ENCODE measurements around the gene LALBA.

The LALBA gene

DNA sequence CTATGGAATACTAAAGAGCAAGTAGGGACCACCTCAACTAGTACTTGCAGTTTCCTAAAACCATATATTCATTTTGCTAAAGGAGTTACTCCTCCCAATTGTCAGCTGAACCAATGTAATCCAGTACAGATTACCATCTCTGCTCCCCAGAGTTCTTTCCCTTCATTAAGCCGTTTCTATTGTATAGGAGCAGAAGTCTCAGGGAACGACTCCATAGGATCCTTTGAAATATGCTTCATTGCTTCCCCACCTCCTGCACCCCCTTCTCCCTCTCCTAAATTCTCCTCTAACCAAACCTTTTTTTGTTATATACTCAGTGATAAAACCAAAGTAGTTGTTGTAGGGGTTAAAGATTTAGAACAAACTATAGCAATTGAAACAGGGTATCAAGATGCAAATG, 30.7 kb upstream of the LALBA start:
- TF ChIP-seq, protein P1, sequence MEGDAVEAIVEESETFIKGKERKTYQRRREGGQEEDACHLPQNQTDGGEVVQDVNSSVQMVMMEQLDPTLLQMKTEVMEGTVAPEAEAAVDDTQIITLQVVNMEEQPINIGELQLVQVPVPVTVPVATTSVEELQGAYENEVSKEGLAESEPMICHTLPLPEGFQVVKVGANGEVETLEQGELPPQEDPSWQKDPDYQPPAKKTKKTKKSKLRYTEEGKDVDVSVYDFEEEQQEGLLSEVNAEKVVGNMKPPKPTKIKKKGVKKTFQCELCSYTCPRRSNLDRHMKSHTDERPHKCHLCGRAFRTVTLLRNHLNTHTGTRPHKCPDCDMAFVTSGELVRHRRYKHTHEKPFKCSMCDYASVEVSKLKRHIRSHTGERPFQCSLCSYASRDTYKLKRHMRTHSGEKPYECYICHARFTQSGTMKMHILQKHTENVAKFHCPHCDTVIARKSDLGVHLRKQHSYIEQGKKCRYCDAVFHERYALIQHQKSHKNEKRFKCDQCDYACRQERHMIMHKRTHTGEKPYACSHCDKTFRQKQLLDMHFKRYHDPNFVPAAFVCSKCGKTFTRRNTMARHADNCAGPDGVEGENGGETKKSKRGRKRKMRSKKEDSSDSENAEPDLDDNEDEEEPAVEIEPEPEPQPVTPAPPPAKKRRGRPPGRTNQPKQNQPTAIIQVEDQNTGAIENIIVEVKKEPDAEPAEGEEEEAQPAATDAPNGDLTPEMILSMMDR (IDR thresholded peaks at IDR 0.05; ENCODE audit: low read length, missing control alignments), result no peak
- H3K4me3 ChIP-seq (replicated peaks; ENCODE audit: low read depth, low read length), result no peak overlapping the region
- no peak for DNase-seq (ENCODE audit: low read depth)

GRCh38 chr12:48592591-48593086, 22.8 kb upstream of the LALBA start:
- no peak for DNase-seq (ENCODE audit: low read depth)

GRCh38 chr12:48586361-48586760, 16.5 kb upstream of the LALBA start:
- TF ChIP-seq, protein P1 (IDR thresholded peaks at IDR 0.05; ENCODE audit: low read length, missing control alignments), result no peak
- DNase-seq (ENCODE audit: low read depth), result no peak

More at GRCh38 chr12:48592591-48593086, 22.8 kb upstream of the LALBA start:
- TF ChIP-seq, protein P1 (IDR thresholded peaks at IDR 0.05; ENCODE audit: low read length, missing control alignments), result no peak
- H3K4me3 ChIP-seq (replicated peaks; ENCODE audit: low read depth, low read length), result no peak overlapping the region

DNA sequence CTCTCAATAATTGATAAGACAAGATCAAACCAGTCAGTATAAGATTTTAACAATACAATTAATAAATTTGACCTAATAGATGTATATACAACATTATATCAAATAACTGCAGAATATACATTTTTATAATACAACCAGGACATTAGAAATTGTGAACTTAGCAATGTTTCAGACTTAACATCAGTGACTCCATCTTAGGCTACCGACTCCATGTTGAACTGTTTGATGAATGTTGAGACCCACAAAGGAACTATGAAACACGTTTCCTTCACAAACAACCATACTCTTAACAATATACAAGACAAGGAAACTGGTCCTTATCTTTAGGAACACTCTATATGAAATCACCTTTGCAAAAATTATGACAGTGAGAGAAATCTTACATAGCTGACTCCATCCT, 13.9 kb upstream of the LALBA start:
- DNase-seq (ENCODE audit: low read depth), result no peak
- TF ChIP-seq, protein P1 (IDR thresholded peaks at IDR 0.05; ENCODE audit: low read length, missing control alignments), result no peak
- no peak overlapping the region for H3K4me3 ChIP-seq (replicated peaks; ENCODE audit: low read depth, low read length)

More at GRCh38 chr12:48586361-48586760, 16.5 kb upstream of the LALBA start:
- no peak overlapping the region for H3K4me3 ChIP-seq (replicated peaks; ENCODE audit: low read depth, low read length)

DNA sequence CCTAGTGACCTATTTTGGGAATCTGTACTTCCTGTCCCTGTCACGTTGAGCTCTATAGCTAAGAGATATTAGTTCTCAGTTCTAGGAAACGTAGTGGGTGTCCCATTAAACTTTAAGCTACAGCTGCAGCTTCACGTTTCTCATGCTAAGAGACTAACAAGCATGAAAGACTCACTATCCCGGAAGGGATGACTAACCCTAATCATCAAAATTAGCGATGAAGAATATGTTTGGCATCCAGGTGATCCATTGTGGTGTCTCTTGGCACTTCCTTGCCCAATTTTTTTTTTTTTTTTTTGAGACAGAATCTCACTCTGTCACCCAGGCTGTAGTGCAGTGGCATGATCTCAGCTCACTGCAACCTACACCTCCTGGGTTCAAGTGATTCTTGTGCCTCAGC, 11.0 kb upstream of the LALBA start:
- H3K4me3 ChIP-seq (replicated peaks; ENCODE audit: low read depth, low read length), result no peak overlapping the region
- DNase-seq (ENCODE audit: low read depth), result no peak
- TF ChIP-seq, protein P1 (IDR thresholded peaks at IDR 0.05; ENCODE audit: low read length, missing control alignments), result no peak

DNA sequence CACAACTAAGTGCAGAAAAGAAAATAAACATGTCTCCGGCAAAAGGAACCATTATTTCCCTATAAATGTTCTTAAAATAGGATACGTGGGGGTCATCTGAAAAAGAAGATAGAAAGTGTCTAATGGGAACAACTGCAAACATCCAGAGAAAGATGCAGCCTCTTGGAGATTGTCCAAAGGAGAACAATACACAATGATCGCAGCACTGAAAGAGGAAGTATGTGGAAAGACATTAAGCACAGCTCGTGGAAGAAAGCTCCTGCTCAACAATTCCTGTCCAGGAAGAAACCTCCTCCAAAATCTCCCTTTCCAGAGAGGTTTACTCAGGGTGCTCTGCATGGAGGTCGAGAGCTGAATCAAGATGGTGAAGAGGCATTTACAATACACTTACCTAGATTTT, 2.5 kb upstream of the LALBA start:
- no peak overlapping the region for H3K4me3 ChIP-seq (replicated peaks; ENCODE audit: low read depth, low read length)
- TF ChIP-seq, protein P1 (IDR thresholded peaks at IDR 0.05; ENCODE audit: low read length, missing control alignments), result no peak
- peak; percentile 54 for DNase-seq (ENCODE audit: low read depth)

- TF ChIP-seq, protein P1 (IDR thresholded peaks at IDR 0.05; ENCODE audit: low read length, missing control alignments), result no peak
- DNase-seq (ENCODE audit: low read depth), result no peak
- H3K4me3 ChIP-seq (replicated peaks; ENCODE audit: low read depth, low read length), result no peak overlapping the region
Measured at GRCh38 chr12:48567731-48568130, 2.1 kb downstream of the LALBA start.

Data from fibroblast of pulmonary artery (primary cell).